GM12875 (cell line): ENCODE measurements around the gene INSIG1.

Source experiments
- H3K4me3 ChIP-seq: one replicate; pipeline ENCODE4 v1.5.1; 2011; ENCODE audit warnings: low read depth, low read length, control low read depth
- CTCF ChIP-seq: IDR thresholded peaks from 2 replicates; pipeline ENCODE4 v1.5.1; 2011; ENCODE audit warnings: low read depth, mild to moderate bottlenecking, control low read depth, inconsistent platforms, low read length, moderate library complexity, borderline replicate concordance; ENCODE audit not compliant: insufficient read depth

The INSIG1 gene

DNA sequence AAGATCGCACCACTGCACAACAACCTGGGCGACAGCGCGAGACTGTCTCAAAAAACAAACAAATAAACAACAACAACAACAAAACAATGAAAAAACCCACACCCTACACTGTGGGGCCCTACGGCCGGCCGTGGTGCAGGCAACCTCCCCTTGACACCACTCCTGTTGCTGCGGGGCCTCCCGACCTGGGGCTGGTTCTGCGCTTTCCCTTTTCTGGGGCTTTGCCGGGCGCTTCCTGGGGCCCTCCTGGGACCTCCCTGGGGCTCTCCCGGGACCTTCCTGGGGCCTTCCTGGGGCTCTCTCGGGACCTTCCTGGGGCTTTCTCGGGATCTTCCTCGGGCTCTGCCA is 46.6 kb downstream of the INSIG1 start:
- TF ChIP-seq CTCF = no peak
- peak overlapping the region; percentile 47 for H3K4me3 ChIP-seq

GRCh38 chr7:155344618-155345433 is 47.1 kb downstream of the INSIG1 start:
- peak; percentile 93 for TF ChIP-seq CTCF
- peak overlapping the region; percentile 47 for H3K4me3 ChIP-seq

DNA sequence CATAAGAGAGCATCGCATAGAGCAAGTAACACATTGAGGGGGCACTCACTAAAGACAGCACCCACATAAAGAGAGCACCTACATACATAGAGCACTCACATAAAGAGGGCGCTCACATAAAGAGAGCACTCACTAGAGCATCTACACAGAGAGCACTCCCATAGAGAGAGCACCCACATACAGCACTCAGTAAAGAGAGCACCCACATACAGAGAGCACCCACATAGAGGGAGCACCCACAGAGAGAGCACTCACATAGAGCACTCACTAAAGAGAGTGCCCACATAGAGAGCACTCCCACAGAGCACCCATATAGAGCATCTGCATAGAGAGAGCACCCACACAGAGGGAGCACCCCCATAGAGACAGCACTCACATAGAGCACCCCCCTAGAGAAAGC is 47.8 kb downstream of the INSIG1 start:
- no peak overlapping the region for H3K4me3 ChIP-seq
- no peak for TF ChIP-seq CTCF

DNA sequence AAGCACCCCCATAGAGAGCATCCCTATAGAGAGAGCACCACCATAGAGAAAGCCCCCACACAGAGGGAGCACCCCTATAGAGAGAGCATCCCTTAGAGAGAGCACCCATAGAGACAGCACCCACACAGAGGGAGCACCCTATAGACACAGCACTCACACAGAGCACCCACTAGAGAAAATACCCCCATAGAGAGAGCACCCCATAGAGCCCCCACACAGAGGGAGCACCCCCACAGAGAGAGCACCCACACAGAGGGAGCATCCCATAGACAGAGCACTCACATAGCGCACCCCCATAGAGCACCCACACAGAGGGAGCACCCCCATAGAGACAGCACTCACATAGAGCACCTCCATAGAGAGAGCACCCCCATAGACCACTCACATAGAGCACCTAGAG is 48.6 kb downstream of the INSIG1 start:
- TF ChIP-seq CTCF = no peak
- H3K4me3 ChIP-seq = no peak overlapping the region

- TF ChIP-seq CTCF = no peak
- H3K4me3 ChIP-seq = no peak overlapping the region
Observed at GRCh38 chr7:155348806-155349205, 51.1 kb downstream of the INSIG1 start.

DNA sequence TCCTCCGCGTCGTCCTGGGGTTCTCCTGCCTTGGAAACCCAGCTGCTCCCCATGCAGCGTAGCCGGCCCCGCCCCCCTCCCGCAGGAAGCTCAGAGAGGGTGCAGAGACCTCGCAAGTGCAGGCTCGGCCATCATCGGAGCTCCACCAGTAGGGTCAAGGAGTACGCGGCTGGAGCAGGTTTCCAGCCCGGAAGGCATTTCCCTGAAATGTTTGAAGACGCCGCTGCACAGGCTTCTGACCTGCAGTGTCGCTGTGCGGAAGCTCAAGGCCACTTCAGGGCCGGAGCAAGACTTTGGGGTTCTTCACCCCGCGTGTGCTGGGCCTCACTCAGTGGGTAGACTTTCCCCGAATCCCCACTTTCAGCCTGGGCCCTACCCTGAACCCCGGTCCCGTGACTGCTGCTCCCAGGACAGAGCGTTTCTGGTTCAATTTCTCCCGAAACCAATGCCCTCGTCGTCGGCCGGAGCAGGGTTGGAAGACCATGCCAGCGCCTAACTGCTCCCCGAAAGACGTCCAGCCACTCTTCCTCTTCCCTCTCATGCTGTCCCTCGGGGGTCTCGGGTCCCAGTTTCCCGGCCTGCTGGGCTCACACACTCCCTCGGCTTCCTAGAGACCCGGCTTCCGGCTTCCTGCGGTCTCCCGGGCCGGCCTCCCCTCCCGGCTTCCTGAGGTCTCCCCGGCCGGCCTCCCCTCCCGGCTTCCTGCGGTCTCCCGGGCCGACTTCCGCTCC is 52.1 kb downstream of the INSIG1 start:
- no peak overlapping the region for H3K4me3 ChIP-seq
- no peak for TF ChIP-seq CTCF

DNA sequence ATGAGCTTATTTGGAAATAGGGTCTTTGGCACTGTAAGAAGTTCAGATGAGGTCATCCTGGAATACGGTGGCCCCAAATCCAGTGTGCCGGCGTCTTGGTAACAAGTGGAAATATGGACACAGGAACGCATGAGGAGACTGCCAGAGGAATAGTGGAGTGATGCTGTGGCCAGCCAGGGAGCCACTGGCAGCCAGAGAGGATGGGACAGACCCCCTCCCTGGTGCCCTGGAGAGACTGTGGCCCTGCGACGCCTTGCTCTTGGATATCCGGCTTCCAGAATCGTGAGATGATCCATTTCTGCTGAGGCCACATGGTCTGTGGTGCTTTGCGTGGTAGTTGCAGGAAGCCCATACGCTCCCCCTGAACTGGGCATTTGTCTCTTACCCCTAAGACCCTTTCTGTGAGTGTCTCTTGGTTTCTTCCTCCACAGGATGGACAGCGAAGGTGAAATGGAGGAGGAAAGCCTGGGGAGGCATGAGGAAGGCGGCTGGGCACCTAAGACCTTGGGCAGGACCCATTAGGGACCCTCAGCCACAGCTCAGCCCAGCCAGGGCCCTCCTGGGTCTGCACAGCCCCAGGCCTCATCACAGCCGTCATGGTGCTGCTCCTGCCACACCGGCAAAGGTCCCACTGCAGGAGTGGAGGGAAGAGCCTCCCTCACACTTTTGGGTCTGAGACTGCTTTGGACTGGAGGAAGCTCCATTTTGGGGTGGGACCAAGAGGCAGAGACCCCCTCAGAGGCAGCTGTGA is 53.6 kb downstream of the INSIG1 start:
- no peak for TF ChIP-seq CTCF
- H3K4me3 ChIP-seq = no peak overlapping the region
